GM06990 (cell line): ENCODE measurements around the gene IFNA16.
"Not testable (repeated sequence)": the region's sequence is repeated elsewhere in the genome, so short reads cannot be mapped to it uniquely, and the experiment has no call there.

Experiments
- DNase-seq: peaks from one replicate; pipeline ENCODE4 v3.0.0-alpha.2; 2011; ENCODE audit not compliant: insufficient read length; ENCODE audit errors: extremely low read depth
- H3K27me3 ChIP-seq: replicated peaks from 2 replicates; pipeline ENCODE4 v1.6.0; 2011; ENCODE audit warnings: low read length; ENCODE audit not compliant: control insufficient read depth, insufficient read depth
- H3K36me3 ChIP-seq: 2 replicates; pipeline ENCODE4 v1.5.1; 2011; ENCODE audit warnings: low read length; ENCODE audit not compliant: control insufficient read depth, insufficient read depth
- H3K4me3 ChIP-seq: replicated peaks from 2 replicates; pipeline ENCODE4 v1.5.1; 2011; ENCODE audit warnings: low read depth, mild to moderate bottlenecking, control low read depth, low read length
- TF ChIP-seq, protein P1 (sequence below): IDR thresholded peaks from 2 replicates; pipeline ENCODE4 v1.5.1; 2011; ENCODE audit warnings: low read length, control low read depth, mild to moderate bottlenecking, inconsistent platforms; ENCODE audit not compliant: insufficient read depth, poor library complexity, severe bottlenecking

The IFNA16 gene

DNA sequence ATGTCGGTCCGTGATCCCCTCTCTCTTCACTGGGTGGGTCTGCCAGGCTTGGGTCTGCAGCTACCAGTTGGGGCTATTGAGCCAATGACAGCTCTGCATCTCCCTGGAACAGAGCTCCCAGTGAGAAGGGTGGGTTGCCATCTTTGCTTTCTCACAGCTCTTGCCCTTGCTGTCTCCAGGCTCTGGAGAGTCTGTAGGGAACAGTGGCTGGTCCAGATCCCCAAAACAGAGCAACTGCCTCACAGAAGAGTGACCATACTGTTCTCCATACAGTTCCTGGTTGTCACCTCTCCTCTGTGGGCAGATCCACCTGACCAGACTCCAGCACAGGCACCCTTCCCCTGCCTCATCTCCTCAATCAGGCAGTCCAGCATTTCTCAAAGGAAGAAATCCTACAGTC is 16.1 kb upstream of the IFNA16 start:
- H3K27me3 ChIP-seq: no peaks in the 10 kb centered on the region
- TF ChIP-seq, protein P1, sequence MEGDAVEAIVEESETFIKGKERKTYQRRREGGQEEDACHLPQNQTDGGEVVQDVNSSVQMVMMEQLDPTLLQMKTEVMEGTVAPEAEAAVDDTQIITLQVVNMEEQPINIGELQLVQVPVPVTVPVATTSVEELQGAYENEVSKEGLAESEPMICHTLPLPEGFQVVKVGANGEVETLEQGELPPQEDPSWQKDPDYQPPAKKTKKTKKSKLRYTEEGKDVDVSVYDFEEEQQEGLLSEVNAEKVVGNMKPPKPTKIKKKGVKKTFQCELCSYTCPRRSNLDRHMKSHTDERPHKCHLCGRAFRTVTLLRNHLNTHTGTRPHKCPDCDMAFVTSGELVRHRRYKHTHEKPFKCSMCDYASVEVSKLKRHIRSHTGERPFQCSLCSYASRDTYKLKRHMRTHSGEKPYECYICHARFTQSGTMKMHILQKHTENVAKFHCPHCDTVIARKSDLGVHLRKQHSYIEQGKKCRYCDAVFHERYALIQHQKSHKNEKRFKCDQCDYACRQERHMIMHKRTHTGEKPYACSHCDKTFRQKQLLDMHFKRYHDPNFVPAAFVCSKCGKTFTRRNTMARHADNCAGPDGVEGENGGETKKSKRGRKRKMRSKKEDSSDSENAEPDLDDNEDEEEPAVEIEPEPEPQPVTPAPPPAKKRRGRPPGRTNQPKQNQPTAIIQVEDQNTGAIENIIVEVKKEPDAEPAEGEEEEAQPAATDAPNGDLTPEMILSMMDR: no peak
- no peak for DNase-seq
- no peaks in the 10 kb centered on the region for H3K36me3 ChIP-seq
- no peak overlapping the region for H3K4me3 ChIP-seq

DNA sequence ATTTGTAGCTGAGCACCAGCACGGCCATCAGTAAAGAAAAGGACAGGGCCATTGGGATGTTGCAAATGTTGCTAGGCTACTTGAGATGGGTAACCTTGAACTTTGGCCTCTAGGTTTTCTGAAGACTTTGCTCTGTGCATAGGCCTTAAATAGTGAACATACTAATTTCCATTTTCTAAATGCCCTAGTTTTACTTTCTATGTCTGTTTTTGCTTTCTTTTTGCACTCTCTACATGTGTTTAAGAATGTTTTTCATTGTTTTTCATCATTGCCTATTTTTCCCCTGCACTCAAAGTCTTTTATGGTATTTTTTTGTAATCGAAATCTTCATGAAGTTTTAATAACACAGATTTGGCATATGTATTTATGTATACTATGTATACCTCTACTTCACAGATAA is 11.0 kb upstream of the IFNA16 start, which contains the start of gene IFNA17:
Gene IFNA17, minus strand, starts transcription at position 101 of the 400 bp plus-strand sequence. Its CDS starts 49 bp downstream, at position 52.
- Histone ChIP-seq H3K36me3 (no peaks in the 10 kb centered on the region), H3K4me3 (no peak within 1 kb of the TSS), H3K27me3 (no peaks in the 10 kb centered on the region)
- DNase-seq: no peak
- TF ChIP-seq, protein P1: no peak

DNA sequence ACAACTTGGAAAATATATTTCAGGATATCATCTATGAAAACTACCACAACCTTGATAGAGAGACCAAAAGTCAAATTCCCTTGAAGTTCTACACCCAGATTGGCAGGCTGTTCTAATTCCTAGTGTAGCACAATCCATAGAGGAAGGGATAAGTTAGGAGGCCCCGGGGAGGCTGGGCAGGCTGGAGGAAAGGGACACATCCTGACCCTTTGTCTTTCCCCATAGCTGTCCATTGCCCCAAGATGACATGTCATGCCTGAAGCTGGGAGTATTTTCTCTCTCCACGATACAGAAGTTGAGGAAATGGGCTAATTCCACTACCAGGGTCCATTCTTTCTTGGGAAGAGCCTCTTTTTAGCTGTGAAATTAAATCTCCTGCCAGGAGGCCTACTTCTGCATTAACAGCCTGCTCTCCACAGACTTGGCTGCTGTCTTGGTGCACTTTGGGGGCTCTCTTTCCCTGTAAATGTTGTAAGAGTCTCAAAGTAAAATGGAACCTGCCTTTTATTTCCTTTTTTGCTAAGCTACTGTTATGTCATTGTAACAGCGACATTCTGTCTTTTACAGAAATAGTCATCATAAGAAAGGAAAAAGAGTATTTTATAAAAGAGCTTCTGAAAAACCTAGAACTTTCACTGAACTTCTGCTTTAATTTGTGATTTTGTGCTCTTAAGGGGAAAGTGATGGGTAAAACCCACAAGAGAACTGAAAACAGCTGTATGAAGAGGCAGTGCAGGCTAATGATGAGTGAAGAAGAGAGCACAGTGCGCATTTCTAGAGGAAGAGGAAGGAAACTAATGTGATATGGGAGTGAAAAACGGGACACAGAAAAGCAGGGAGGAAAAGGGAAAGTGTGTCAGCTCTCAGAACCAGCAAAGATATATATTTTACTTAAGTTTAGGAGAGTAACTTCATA is 3.4 kb downstream of the IFNA16 start:
- not testable (repeated sequence) for H3K27me3 ChIP-seq, H3K36me3 ChIP-seq, DNase-seq, H3K4me3 ChIP-seq
- TF ChIP-seq, protein P1: peak; percentile 63

DNA sequence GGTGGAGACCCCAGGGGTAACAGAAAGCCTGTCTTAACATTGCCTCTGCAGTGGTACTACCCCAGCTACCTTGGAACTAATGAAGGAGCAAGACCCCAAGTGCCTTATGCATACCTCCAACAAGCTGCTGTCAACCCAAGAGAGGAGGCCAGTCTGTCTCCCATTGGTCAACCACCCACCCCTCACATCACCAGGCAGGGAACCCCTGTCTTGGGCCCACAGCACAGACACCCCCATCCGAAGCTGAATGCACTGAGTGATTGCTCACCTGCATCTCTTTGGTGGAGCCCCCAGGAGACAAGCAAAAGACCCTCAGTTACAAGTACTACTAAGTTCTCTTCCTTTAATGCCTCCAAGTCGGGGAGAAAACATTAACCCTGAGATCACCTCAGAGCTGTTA is 5.0 kb downstream of the IFNA16 start:
- H3K36me3 ChIP-seq, H3K27me3 ChIP-seq, H3K4me3 ChIP-seq, DNase-seq: not testable (repeated sequence)

DNA sequence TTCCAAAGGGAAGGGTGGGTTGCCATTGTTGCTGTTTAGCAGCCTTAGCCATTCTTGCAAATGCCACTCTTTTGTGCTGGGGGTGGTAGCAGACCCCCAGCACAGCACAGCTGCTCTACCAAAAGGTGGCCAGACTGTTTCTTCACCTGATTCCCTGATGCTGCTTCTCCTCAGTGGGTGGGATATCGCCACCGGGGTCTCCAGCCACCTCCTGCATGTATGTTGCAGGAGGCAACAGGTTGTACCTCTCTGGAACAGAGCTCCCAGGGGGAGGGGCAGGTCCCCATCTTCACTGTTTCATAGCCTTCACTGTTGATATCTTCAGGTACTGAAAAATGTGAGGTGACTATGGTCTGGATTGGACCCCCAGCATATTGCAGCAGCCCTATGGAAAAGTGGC is 6.3 kb downstream of the IFNA16 start:
- not testable (repeated sequence) for H3K27me3 ChIP-seq, H3K36me3 ChIP-seq, H3K4me3 ChIP-seq, DNase-seq

DNA sequence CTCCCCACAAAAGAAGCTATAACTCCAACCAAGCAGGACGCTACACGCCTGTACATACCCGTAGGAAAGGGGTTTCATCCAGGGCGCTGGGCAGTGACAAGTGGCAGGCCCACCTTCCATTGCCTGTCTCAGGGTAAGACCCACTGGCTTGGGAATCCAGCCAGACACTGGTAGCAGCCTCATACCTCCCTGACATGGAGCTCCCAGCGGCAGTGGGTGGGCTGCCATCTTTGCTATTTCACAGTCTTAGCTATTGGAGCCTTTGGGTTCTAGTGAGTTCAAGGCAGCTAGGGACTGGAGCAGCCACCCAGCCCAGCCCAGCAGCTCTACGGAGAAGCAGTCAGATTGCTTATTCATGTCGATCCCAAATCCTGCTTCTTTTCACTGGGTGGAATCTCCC is 6.8 kb downstream of the IFNA16 start:
- TF ChIP-seq, protein P1: no peak
- Histone ChIP-seq H3K36me3 (no peaks in the 10 kb centered on the region), H3K27me3 (no peaks in the 10 kb centered on the region; the same call in 1 of the 2 replicates), H3K4me3 (no peak overlapping the region)
- DNase-seq: no peak

DNA sequence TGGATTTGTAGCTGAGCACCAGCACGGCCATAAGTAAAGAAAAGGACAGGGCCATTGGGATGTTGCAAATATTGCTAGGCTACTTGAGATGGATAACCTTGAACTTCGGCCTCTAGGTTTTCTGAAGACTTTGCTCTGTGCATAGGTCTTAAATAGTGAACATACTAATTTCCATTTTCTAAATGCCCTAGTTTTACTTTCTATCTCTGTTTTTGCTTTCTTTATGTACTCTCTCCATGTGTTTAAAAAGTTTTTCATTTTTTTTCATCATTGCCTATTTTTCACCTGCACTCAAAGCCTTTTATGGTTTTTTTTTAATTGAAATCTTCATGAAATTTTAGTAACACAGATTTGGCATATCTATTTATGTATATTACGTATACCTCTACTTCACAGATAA is 10.1 kb downstream of the IFNA16 start, which contains the start of gene IFNA10:
Gene IFNA10, minus strand, starts transcription at position 101 of the 400 bp plus-strand sequence. Its CDS starts 46 bp downstream, at position 55.
- H3K36me3 ChIP-seq, DNase-seq, H3K27me3 ChIP-seq, H3K4me3 ChIP-seq: not testable (repeated sequence)
